GM12878 (cell line): Measurements from ENCODE around the gene SDK2. TPM values are rescaled to one million over a fixed set of nuclear protein-coding genes. Genes with fewer than 3 reads are reported as not detected.

Experiments used
- ATAC-seq: fragments of 200-7000 bp; cut with Tn5 transposase; 3 replicates; pipeline ENCODE4 v1.9.1; 2020; ENCODE audit warnings: mild to moderate bottlenecking, moderate library complexity
- BruUV-seq: library from RNA; stranded (reverse); fragments of 400-500 nt; replicated peaks from 2 replicates; lab custom pipeline; 2021; lab: Mats Ljungman, UMichigan
- CTCF ChIA-PET: fragments of 300-600 bp; sonication (Branson Sonifier 250); formaldehyde crosslinking; extraction: SDS; loops from one replicate; lab custom pipeline; 2021; ENCODE audit warnings: inconsistent platforms; lab: Yijun Ruan, JAX
- POLR2A ChIA-PET: fragments of 350-600 bp; formaldehyde crosslinking; extraction: SDS; loops from one replicate; lab custom pipeline; 2021; ENCODE audit warnings: inconsistent platforms; lab: Charles Lee
- RAD21 ChIA-PET: fragments of 300-600 bp; sonication (Branson Sonifier 250); formaldehyde crosslinking; loops from one replicate; lab custom pipeline; 2023; ENCODE audit warnings: antibody characterized with exemption; ENCODE audit not compliant: unreplicated experiment; lab: Charles Lee
- SMC1A ChIA-PET: fragments of 300-600 bp; sonication (Branson Sonifier 250); formaldehyde crosslinking; loops from one replicate; lab custom pipeline; 2023; ENCODE audit not compliant: unreplicated experiment, uncharacterized antibody; lab: Charles Lee
- DNase-seq: peaks from one replicate; pipeline ENCODE4 v3.0.0-alpha.2; 2011; ENCODE audit warnings: low read depth, low spot score
- FAIRE-seq: peaks from 3 replicates; lab custom pipeline; 2011; peaks lifted over from hg19 to GRCh38; lab: Jason Lieb, UNC
- H2AFZ ChIP-seq: 2 replicates; pipeline ENCODE4 v1.6.0; 2011; ENCODE audit warnings: low read depth, low read length, control low read depth; ENCODE audit not compliant: control insufficient read depth
- H3K27ac ChIP-seq: 2 replicates; pipeline ENCODE4 v1.5.1; 2011; ENCODE audit warnings: control low read depth; ENCODE audit not compliant: control insufficient read depth, insufficient read depth
- H3K27me3 ChIP-seq, 2 experiments: replicated peaks in 1 of 2; 2 replicates each; pipeline versions ENCODE4 v1.6.0 to v1.6.1; 2011; ENCODE audit warnings: low read length in 1 of 2; ENCODE audit not compliant: control insufficient read depth in 2 of 2, insufficient read depth in 2 of 2
- H3K36me3 ChIP-seq, 2 experiments: 2 replicates each; pipeline ENCODE4 v1.5.1; 2011; ENCODE audit warnings: low read length in 1 of 2; ENCODE audit not compliant: control insufficient read depth in 2 of 2, insufficient read depth in 2 of 2
- H3K4me1 ChIP-seq: 2 replicates; pipeline ENCODE4 v1.6.1; 2011; ENCODE audit warnings: mild to moderate bottlenecking, low read length, moderate library complexity, mixed read lengths; ENCODE audit not compliant: control insufficient read depth, insufficient read depth
- H3K4me2 ChIP-seq: 2 replicates; pipeline ENCODE4 v1.6.0; 2011; ENCODE audit warnings: control low read depth; ENCODE audit not compliant: control insufficient read depth, insufficient read depth
- H3K4me3 ChIP-seq: fragments of 200-600 bp; sonication (generic); 2 replicates; pipeline ENCODE4 v1.5.1; 2016
- H3K79me2 ChIP-seq: 2 replicates; pipeline ENCODE4 v1.6.0; 2011; ENCODE audit warnings: low read length; ENCODE audit not compliant: control insufficient read depth, insufficient read depth
- H3K9ac ChIP-seq: 2 replicates; pipeline ENCODE4 v1.8.0; 2011; ENCODE audit warnings: low read length, control low read depth, mixed read lengths; ENCODE audit not compliant: control insufficient read depth, insufficient read depth
- H3K9me3 ChIP-seq: replicated peaks from 3 replicates; pipeline ENCODE4 v1.5.1; 2011; ENCODE audit warnings: mild to moderate bottlenecking, low read length; ENCODE audit not compliant: control insufficient read depth, insufficient read depth
- H4K20me1 ChIP-seq: 2 replicates; pipeline ENCODE4 v1.6.0; 2011; ENCODE audit not compliant: control insufficient read depth, insufficient read depth
- IRF5 ChIP-seq: fragments of 450-650 bp; IDR thresholded peaks from 2 replicates; pipeline ENCODE4 v1.6.1; 2017; ENCODE audit warnings: borderline replicate concordance
- WGBS: methylation state at CpG from one replicate; pipeline ENCODE4 v1.1.6; 2016; ENCODE audit warnings: low lambda C conversion rate; ENCODE audit not compliant: insufficient replicate concordance, insufficient coverage; ENCODE audit errors: missing lambda C conversion rate; 5-methylcytosine and 5-hydroxymethylcytosine counted together
- in situ Hi-C: fragments of 300-500 bp; cut with MboI; formaldehyde crosslinking; loops from 9 replicates; pipeline ENCODE4 v1.14.3; 2018; ENCODE audit warnings: mixed read lengths
- intact Hi-C: fragments of 100-400 bp; cut with micrococcal nuclease; formaldehyde crosslinking; loops from one replicate; pipeline ENCODE4 v1.14.2; 2022; ENCODE audit not compliant: unreplicated experiment
- polyA plus RNA-seq, 11 experiments: library from polyadenylated mRNA; depleted of rRNA in 4 of 11; unstranded in 6 of 11; stranded (reverse) in 5 of 11; fragments of >200 nt; fragmentation: Nextera tagmentation in 4 of 11; fragmentation: Illumina TruSeq in 1 of 11; extraction: Ambion mirVana in 4 of 11; extraction: Trizol in 1 of 11; gene quantifications; 1 replicate in 1 of 11; 2 replicates in 10 of 11; pipeline versions ENCODE4 v1.2.1 to v1.2.3, GENCODE V29; 2011 to 2016; ENCODE audit warnings: inconsistent platforms in 2 of 11, missing spikeins in 2 of 11, low read depth in 1 of 11
- total RNA-seq, 4 experiments: library from RNA; depleted of rRNA in 3 of 4; stranded (reverse); fragments of >200 nt in 3 of 4; fragmentation: Illumina TruSeq in 1 of 4; extraction: Trizol in 1 of 4; gene quantifications; 2 replicates each; pipeline versions ENCODE4 v1.2.1 to v1.2.3, GENCODE V29; 2013 to 2021
- TF ChIP-seq, protein P1 (sequence below): fragments of 450-650 bp; IDR thresholded peaks from 2 replicates; pipeline ENCODE4 v1.6.1; 2016; ENCODE audit warnings: mild to moderate bottlenecking, moderate library complexity, borderline replicate concordance

Gene SDK2
- total and polyA plus RNA-seq, 10 of the 15 experiments (the other 5 are each of a cell fraction or from before 2014, with no cell fraction given), result 0.03 to 0.08 (median 0.03) TPM; not detected in 7

- Histone ChIP-seq H3K27ac (no peak overlapping the region), H4K20me1 (no peaks in the 10 kb centered on the region), H2AFZ (no peak overlapping the region), H3K36me3 (no peaks in the 10 kb centered on the region), H3K9ac (no peak overlapping the region), H3K4me2 (no peak overlapping the region), H3K27me3 (peaks cover 0 to 1% of the 10 kb centered on the region in 2 experiments; a peak in 1 of 4 replicates), H3K9me3 (no peaks in the 10 kb centered on the region), H3K4me3 (no peak overlapping the region), H3K4me1 (no peaks in the 10 kb centered on the region), H3K79me2 (no peaks in the 10 kb centered on the region)
- ChIA-PET POLR2A (interaction anchor here (0.5 kb wide), 1 partner anchor 223 kb away, joined by 5 read pairs; no protein-coding TSS in a partner anchor), CTCF (no interaction called here), RAD21 (no interaction called here), SMC1A (no interaction called here)
- ATAC-seq (no peak), FAIRE-seq (no peak), DNase-seq (no peak)
- 28% methylated on average over 10 of the region's 10 CpGs for WGBS
- intact Hi-C loops, result no loop called here
- no peak for TF ChIP-seq IRF5
- TF ChIP-seq, protein P1, sequence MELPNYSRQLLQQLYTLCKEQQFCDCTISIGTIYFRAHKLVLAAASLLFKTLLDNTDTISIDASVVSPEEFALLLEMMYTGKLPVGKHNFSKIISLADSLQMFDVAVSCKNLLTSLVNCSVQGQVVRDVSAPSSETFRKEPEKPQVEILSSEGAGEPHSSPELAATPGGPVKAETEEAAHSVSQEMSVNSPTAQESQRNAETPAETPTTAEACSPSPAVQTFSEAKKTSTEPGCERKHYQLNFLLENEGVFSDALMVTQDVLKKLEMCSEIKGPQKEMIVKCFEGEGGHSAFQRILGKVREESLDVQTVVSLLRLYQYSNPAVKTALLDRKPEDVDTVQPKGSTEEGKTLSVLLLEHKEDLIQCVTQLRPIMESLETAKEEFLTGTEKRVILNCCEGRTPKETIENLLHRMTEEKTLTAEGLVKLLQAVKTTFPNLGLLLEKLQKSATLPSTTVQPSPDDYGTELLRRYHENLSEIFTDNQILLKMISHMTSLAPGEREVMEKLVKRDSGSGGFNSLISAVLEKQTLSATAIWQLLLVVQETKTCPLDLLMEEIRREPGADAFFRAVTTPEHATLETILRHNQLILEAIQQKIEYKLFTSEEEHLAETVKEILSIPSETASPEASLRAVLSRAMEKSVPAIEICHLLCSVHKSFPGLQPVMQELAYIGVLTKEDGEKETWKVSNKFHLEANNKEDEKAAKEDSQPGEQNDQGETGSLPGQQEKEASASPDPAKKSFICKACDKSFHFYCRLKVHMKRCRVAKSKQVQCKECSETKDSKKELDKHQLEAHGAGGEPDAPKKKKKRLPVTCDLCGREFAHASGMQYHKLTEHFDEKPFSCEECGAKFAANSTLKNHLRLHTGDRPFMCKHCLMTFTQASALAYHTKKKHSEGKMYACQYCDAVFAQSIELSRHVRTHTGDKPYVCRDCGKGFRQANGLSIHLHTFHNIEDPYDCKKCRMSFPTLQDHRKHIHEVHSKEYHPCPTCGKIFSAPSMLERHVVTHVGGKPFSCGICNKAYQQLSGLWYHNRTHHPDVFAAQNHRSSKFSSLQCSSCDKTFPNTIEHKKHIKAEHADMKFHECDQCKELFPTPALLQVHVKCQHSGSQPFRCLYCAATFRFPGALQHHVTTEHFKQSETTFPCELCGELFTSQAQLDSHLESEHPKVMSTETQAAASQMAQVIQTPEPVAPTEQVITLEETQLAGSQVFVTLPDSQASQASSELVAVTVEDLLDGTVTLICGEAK, result no peak
- no TSS peak for BruUV-seq
- in situ Hi-C loops, result no loop called here
Observed at GRCh38 chr17:73690676-73691075, 46.4 kb upstream of the SDK2 start.
